ENCODE results near the gene FCHO1.

DNA sequence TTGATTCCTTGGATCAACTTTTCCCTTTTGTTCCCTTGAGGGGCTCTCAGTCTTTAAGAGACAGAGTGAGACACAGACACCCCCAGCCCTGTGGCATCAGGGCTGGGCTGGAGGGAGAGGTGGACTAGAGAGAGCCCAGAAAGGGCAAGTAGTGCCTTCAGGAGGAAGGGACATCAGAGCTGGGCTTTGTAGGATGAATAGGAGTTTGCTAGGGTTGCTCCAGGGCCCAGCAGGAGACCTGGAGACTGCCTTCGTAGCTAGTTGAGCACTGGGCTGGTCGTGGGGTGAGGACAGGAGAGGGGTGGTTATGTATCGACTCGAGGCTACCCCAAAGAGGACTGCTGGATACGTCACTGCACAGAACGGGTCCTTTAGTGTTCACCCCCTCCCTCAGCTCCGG, 26.6 kb upstream of the FCHO1 start:
- TF ChIP-seq EZH2 (IDR thresholded peaks at IDR 0.05) (no peak), EZH2phosphoT487 (IDR thresholded peaks at IDR 0.05) (no peak)
- TF ChIP-seq, protein P1, sequence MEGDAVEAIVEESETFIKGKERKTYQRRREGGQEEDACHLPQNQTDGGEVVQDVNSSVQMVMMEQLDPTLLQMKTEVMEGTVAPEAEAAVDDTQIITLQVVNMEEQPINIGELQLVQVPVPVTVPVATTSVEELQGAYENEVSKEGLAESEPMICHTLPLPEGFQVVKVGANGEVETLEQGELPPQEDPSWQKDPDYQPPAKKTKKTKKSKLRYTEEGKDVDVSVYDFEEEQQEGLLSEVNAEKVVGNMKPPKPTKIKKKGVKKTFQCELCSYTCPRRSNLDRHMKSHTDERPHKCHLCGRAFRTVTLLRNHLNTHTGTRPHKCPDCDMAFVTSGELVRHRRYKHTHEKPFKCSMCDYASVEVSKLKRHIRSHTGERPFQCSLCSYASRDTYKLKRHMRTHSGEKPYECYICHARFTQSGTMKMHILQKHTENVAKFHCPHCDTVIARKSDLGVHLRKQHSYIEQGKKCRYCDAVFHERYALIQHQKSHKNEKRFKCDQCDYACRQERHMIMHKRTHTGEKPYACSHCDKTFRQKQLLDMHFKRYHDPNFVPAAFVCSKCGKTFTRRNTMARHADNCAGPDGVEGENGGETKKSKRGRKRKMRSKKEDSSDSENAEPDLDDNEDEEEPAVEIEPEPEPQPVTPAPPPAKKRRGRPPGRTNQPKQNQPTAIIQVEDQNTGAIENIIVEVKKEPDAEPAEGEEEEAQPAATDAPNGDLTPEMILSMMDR (IDR thresholded peaks at IDR 0.05): no peak

Data from neural progenitor cell (in vitro differentiated cells).